HUES64 (cell line): ENCODE data around the gene PELO.

Source experiments
- H3K27ac ChIP-seq: 2 replicates; pipeline ENCODE4 v1.7.0; 2013; ENCODE audit warnings: low read depth, low read length, inconsistent platforms
- H3K27me3 ChIP-seq: 2 replicates; pipeline ENCODE4 v1.6.1; 2013; ENCODE audit warnings: mild to moderate bottlenecking, low read length; ENCODE audit not compliant: insufficient read depth
- H3K36me3 ChIP-seq: 2 replicates; pipeline ENCODE4 v1.6.1; 2013; ENCODE audit warnings: mild to moderate bottlenecking, low read length; ENCODE audit not compliant: insufficient read depth
- H3K4me1 ChIP-seq: 2 replicates; pipeline ENCODE4 v1.6.1; 2013; ENCODE audit warnings: mild to moderate bottlenecking, low read length, moderate library complexity; ENCODE audit not compliant: insufficient read depth
- H3K4me3 ChIP-seq: 2 replicates; pipeline ENCODE4 v1.5.1; 2013; ENCODE audit warnings: mild to moderate bottlenecking, low read length, moderate library complexity
- H3K9ac ChIP-seq: 2 replicates; pipeline ENCODE4 v1.6.1; 2013; ENCODE audit warnings: mild to moderate bottlenecking, low read depth, low read length
- H3K9me3 ChIP-seq: 2 replicates; pipeline ENCODE4 v1.6.1; 2013; ENCODE audit warnings: low read depth, low read length; ENCODE audit not compliant: insufficient read depth
- WGBS: fragments of 150-250, 120-280 bp; methylation state at CpG from one replicate; pipeline ENCODE4 v1.1.7; 2013; ENCODE audit warnings: missing lambda C conversion rate; 5-methylcytosine and 5-hydroxymethylcytosine counted together

Gene PELO

DNA sequence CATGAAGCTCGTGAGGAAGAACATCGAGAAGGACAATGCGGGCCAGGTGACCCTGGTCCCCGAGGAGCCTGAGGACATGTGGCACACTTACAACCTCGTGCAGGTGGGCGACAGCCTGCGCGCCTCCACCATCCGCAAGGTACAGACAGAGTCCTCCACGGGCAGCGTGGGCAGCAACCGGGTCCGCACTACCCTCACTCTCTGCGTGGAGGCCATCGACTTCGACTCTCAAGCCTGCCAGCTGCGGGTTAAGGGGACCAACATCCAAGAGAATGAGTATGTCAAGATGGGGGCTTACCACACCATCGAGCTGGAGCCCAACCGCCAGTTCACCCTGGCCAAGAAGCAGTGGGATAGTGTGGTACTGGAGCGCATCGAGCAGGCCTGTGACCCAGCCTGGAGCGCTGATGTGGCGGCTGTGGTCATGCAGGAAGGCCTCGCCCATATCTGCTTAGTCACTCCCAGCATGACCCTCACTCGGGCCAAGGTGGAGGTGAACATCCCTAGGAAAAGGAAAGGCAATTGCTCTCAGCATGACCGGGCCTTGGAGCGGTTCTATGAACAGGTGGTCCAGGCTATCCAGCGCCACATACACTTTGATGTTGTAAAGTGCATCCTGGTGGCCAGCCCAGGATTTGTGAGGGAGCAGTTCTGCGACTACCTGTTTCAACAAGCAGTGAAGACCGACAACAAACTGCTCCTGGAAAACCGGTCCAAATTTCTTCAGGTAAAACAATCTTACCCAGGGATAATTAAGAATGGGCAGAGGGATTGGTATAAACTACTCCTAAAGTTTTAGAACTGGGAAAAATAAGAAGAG lies 12.9 kb downstream of the PELO start:
- Histone ChIP-seq H3K27ac (peak overlapping the region; percentile 94), H3K36me3 (peaks cover 31% of the 10 kb centered on the region), H3K9me3 (no peaks in the 10 kb centered on the region), H3K27me3 (no peaks in the 10 kb centered on the region), H3K4me3 (peak overlapping the region; percentile 88), H3K4me1 (peaks cover 38% of the 10 kb centered on the region), H3K9ac (peak overlapping the region; percentile 81)
- 2% methylated on average over 31 of the region's 31 CpGs for WGBS

DNA sequence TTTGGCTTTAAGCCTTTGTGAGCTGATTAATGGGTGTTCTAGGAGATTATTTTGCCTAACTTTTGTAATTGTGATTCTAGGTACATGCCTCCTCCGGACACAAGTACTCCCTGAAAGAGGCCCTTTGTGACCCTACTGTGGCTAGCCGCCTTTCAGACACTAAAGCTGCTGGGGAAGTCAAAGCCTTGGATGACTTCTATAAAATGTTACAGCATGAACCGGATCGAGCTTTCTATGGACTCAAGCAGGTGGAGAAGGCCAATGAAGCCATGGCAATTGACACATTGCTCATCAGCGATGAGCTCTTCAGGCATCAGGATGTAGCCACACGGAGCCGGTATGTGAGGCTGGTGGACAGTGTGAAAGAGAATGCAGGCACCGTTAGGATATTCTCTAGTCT lies 13.6 kb downstream of the PELO start:
- 4% methylated on average over 8 of the region's 8 CpGs for WGBS
- Histone ChIP-seq H3K4me1 (peaks cover 38% of the 10 kb centered on the region), H3K27me3 (no peaks in the 10 kb centered on the region), H3K9me3 (no peaks in the 10 kb centered on the region), H3K27ac (peak overlapping the region; percentile 94; the same call in 1 of the 2 replicates), H3K36me3 (peaks cover 31% of the 10 kb centered on the region), H3K9ac (peak overlapping the region; percentile 81), H3K4me3 (peak overlapping the region; percentile 88)

DNA sequence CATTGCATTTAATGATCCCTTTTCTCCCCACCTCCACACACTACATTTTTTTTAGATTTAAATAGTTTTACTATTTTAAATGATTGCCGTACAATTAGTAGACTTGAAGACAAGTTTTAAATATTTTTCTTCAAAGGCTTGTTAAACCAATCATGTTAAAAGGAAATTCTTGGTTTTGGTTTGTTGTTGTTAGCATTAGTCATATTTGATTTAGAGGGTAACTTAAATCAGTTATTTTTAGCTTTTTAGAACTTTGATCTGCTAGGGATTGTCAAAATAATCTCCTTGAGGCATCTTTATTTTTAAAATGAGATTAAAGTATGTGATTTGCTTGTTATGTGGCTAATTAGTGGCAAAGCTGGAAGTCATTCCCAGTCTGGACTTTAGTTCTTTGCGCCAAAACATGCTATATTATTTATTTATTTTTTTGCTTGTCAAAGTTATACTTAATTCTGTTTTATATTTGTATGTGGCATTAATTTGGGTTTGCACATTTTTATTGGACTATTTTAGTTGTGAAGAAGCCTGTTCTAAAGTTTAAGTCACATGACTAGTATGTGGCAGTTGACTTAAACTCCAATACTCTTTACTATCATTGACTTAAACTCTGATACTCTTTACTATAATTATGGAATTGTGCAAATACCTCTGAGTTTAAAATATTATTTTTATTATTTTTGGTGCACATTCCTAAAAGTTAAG lies 14.7 kb downstream of the PELO start:
- H3K27me3 ChIP-seq: no peaks in the 10 kb centered on the region
- H3K27ac ChIP-seq: no peak overlapping the region

DNA sequence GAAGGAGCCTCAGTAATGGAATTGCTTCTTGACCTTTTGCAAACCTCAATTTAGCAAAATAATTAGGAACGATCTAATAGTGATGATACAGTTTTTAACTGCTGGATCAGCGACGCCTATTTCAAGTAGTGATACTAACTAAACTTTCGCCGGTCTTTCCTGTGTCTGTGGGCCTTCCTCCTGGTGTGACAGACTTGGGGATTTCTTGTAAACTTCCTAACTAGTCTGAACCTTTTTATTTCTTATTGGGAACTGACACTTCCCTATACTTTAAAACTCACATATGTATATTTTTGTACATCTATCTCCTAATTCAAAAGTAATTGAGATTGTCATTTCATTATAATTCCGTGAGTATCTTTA lies 15.2 kb downstream of the PELO start:
- WGBS: 80% methylated on average over 5 of the region's 6 CpGs
- no peaks in the 10 kb centered on the region for H3K9me3 ChIP-seq
- H3K27ac ChIP-seq: no peak overlapping the region
- no peaks in the 10 kb centered on the region for H3K27me3 ChIP-seq
- H3K9ac ChIP-seq: no peak overlapping the region
- H3K4me1 ChIP-seq: peaks cover 36% of the 10 kb centered on the region
- H3K4me3 ChIP-seq: peak overlapping the region; percentile 88
- peaks cover 31% of the 10 kb centered on the region for H3K36me3 ChIP-seq

More for the DNA sequence above, 14.7 kb downstream of the PELO start:
- Histone ChIP-seq H3K9ac (no peak overlapping the region), H3K4me1 (peaks cover 38% of the 10 kb centered on the region), H3K9me3 (no peaks in the 10 kb centered on the region), H3K36me3 (peaks cover 31% of the 10 kb centered on the region), H3K4me3 (peak overlapping the region; percentile 88)
- 83% methylated on average over 2 of the region's 2 CpGs for WGBS

DNA sequence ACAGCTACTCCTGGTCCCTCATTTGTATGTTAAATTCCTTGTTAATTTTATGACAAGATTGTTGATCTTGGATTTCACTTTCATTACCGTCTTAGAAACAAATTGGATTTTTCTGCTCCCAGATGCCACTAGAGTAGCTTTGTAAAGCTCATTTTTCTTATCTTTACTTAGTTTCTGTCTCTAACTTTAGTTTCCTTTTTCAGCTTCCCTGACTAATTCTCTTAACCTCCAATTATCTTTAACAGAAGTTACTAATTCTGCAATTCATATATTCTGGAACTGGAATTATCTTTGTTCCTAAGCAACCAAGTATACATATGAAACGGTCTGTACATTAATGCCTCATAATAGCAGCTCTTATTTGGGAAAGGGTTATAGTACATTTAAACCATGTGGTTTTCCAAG lies 16.7 kb downstream of the PELO start:
- no peaks in the 10 kb centered on the region for H3K9me3 ChIP-seq
- H3K9ac ChIP-seq: no peak overlapping the region
- H3K4me3 ChIP-seq: no peak overlapping the region
- no peaks in the 10 kb centered on the region for H3K27me3 ChIP-seq
- H3K27ac ChIP-seq: no peak overlapping the region
- peaks cover 31% of the 10 kb centered on the region for H3K36me3 ChIP-seq
- peaks cover 25% of the 10 kb centered on the region for H3K4me1 ChIP-seq
- 98% methylated on average over 2 of the region's 2 CpGs for WGBS

DNA sequence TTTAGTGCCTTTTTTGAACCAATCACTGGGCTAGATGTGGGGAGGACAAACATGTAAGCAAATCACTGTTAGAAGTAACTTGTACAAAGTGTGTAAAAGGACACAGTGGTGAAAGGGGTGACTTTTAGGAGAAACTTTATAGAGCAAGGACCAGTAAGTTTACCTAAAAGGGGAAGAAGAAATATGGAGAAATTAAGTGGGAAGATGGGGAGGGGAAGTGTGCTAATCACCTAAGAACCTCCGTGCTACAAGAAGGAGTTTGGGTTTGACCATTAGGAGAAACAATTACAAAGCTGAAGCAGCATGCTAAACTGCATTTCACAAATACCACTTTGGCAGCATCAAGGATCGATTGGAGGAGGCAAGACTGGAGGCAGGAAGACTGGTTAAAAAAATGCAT lies 17.3 kb downstream of the PELO start:
- Histone ChIP-seq H3K27ac (no peak overlapping the region), H3K27me3 (no peaks in the 10 kb centered on the region), H3K9me3 (no peaks in the 10 kb centered on the region), H3K4me1 (peaks cover 25% of the 10 kb centered on the region), H3K36me3 (peaks cover 31% of the 10 kb centered on the region), H3K9ac (no peak overlapping the region), H3K4me3 (no peak overlapping the region)
- WGBS: 80% methylated on average over 2 of the region's 2 CpGs

DNA sequence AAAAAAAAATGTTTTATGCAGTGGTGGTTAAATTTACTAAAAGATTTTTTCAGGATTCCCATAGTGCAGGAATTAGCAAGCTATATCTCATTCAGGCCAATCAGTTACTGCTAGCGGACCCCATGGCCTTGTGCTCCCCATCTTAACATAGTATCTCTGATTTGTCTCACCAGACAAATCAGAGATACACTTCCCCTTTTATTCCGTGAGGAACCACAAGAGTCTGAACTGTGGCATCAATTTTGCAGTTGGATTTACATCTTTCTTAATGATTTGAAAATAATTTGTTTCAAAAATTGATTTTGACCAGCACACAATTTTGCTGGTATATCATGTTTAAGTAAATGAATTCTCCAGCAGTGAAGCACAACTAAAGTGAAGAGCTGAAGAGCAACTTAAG lies 17.9 kb downstream of the PELO start:
- 87% methylated on average over 2 of the region's 2 CpGs for WGBS
- H3K4me1 ChIP-seq: peaks cover 25% of the 10 kb centered on the region

DNA sequence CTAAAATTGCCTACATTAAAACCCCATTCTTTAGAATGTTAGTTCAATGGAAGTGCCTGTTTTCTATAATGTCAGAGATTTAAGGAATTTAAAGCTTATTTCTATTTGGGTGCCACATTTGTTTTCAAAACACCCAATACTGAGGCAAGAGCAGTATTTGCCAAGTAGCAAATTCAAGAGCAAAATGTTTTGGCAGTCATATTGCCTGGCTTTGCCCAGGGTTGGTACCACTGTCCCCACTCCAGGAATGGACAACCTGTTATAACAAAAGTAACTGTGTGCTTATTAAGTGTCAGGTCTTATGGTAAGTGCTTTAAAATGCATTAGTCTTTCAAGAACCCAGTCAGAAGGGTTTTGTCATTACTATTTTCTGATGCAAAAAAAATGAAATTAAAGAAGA lies 19.3 kb downstream of the PELO start:
- Histone ChIP-seq H3K27ac (no peak overlapping the region), H3K9me3 (no peaks in the 10 kb centered on the region), H3K9ac (no peak overlapping the region), H3K4me3 (no peak overlapping the region), H3K4me1 (peaks cover 24% of the 10 kb centered on the region), H3K36me3 (peaks cover 23% of the 10 kb centered on the region), H3K27me3 (no peaks in the 10 kb centered on the region)

More for the DNA sequence above, 17.9 kb downstream of the PELO start:
- Histone ChIP-seq H3K9ac (no peak overlapping the region), H3K27me3 (no peaks in the 10 kb centered on the region), H3K36me3 (peaks cover 31% of the 10 kb centered on the region), H3K4me3 (no peak overlapping the region), H3K27ac (no peak overlapping the region), H3K9me3 (no peaks in the 10 kb centered on the region)

DNA sequence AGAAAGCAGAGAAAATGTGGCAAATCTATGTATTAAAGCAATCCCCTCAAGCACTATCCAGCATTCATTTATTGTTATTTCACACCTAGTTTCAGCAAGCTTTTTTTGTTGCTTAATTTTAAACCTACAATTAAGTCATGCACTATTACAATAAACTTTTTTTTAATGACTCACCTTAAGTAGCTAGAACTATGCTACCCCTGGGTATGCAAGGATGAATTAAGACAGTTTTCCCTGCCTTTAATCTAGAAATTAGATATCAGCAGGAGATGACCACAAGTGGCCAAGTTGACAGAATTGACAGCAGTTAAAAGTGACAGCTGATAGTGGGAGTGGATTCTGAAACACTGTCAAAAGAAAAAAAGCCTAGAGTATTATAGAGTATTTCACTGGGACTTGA lies 20.0 kb downstream of the PELO start:
- no peaks in the 10 kb centered on the region for H3K9me3 ChIP-seq
- no peak overlapping the region for H3K27ac ChIP-seq
- H3K9ac ChIP-seq: no peak overlapping the region
- no peaks in the 10 kb centered on the region for H3K27me3 ChIP-seq
- peaks cover 17% of the 10 kb centered on the region; the same call in 1 of the 2 replicates for H3K4me1 ChIP-seq
- no peak overlapping the region for H3K4me3 ChIP-seq
- peaks cover 17% of the 10 kb centered on the region for H3K36me3 ChIP-seq

DNA sequence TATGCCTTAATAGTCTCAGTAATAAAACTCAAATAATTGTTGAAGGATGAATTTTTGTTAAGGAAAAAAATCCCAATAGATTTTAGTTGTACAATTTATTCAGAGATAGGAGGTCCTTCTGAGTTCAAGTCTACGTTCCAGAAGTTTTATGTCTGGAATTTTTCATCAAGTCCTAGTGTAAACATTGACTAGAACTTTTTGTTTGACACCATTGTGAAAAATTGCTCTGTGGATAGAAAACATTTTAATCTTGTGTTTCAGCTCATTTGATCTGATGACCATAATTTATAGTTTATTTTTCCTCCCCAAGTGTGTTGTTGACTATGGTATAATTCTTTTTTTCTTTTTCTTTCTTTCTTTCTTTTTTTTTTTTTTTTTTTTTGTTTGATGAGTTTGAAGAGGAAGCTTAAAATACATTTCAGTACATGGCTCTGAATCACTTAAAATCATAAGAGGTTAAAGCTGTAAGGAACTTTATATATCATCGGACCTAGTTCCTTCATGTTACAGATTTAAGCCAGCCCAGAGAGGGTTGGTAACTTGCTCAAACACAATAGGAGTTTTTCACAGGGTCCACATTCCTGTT lies 20.7 kb downstream of the PELO start:
- Histone ChIP-seq H3K4me1 (peaks cover 14% of the 10 kb centered on the region; the same call in 1 of the 2 replicates), H3K27ac (no peak overlapping the region)
- 88% methylated on average over 2 of the region's 2 CpGs for WGBS

DNA sequence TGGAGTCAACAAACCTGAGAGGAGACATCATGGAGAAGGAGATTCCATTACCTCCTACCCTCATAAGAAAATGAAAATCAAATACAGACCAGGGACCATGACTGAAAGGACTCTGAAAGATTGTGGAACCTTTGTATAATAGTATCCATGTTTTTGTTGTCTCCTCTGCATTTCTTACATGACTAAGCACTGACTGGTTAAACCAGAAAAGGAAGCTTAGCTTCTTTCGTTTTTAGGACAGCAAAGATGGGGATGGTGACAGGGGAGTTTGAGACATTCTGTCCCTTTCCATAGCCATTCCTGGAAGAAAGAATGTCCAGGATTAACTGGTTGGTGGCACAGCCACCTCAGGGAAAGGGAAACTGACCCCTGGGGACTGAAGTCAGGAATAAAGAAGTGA lies 22.2 kb downstream of the PELO start:
- no peaks in the 10 kb centered on the region for H3K9me3 ChIP-seq
- no peak overlapping the region for H3K9ac ChIP-seq
- no peaks in the 10 kb centered on the region for H3K36me3 ChIP-seq
- H3K27me3 ChIP-seq: no peaks in the 10 kb centered on the region
- 62% methylated on average over 1 of the region's 1 CpG for WGBS
- H3K4me1 ChIP-seq: 0 out of 2 replicates have a peak, but pooled peaks cover 7% of the 10 kb centered on the region
- no peak overlapping the region for H3K4me3 ChIP-seq
- H3K27ac ChIP-seq: no peak overlapping the region

More for the DNA sequence above, 20.7 kb downstream of the PELO start:
- no peaks in the 10 kb centered on the region for H3K27me3 ChIP-seq
- no peak overlapping the region for H3K4me3 ChIP-seq
- H3K9me3 ChIP-seq: no peaks in the 10 kb centered on the region
- H3K9ac ChIP-seq: no peak overlapping the region
- H3K36me3 ChIP-seq: peaks cover 11% of the 10 kb centered on the region
